Measurements from ENCODE around the gene UBAC2. TPM values are rescaled to one million over a fixed set of nuclear protein-coding genes. Genes with fewer than 3 reads are reported as not detected.

The UBAC2 gene
- total and polyA plus RNA-seq, 2 of the 8 experiments (the other 6 are each of a cell fraction or from before 2014, with no cell fraction given), result 75.9 to 76.9 TPM

DNA sequence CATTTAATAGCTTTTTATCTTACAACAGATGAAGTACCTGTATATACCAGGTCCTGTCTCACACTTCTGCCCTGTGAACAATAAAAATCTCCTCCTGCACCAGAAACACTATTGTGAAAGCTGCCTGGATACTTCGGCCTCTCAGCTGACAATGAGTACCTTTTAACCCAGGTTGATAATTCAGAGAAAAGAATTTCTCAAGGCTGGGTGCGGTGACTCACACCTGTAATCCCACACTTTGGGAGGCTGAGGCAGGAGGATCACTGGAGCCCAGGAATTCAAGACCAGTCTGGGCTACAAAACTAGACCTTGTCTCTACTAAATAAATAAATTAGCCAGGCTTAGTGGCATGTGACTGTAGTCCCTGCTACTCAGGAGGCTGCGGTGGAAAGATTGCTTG, 235.3 kb downstream of the UBAC2 start:
- Histone ChIP-seq H2BK20ac (ENCODE audit: low read length) (no peak overlapping the region), H3K4me2 (ENCODE audit: insufficient read depth in 1 of 2, low read depth in 2 of 2, low read length in 2 of 2) (no peak overlapping the region), H2AK5ac (ENCODE audit: low read depth, low read length) (no peak overlapping the region), H3K4me3 (ENCODE audit: extremely low read depth in 1 of 4, insufficient read depth in 2 of 4, low read depth in 3 of 4, low read length in 4 of 4) (no peak overlapping the region), H3K79me1 (ENCODE audit: low read depth, low read length) (no peaks in the 10 kb centered on the region), H2AFZ (ENCODE audit: low read length) (no peak overlapping the region), H2BK15ac (ENCODE audit: low read length) (no peak overlapping the region), H2BK12ac (ENCODE audit: low read depth, low read length) (no peak overlapping the region), H3K18ac (ENCODE audit: extremely low read depth, low read length) (no peak overlapping the region), H4K8ac (ENCODE audit: extremely low read depth, insufficient read depth, low read length) (no peak overlapping the region), H3K4me1 (replicated peaks in 1 of 4; ENCODE audit: control insufficient read depth in 3 of 4, insufficient read depth in 4 of 4, low read length in 3 of 4) (peaks cover 8 to 26% (median 14%) of the 10 kb centered on the region in 4 experiments), H3K79me2 (ENCODE audit: control insufficient read depth in 1 of 2, insufficient read depth in 2 of 2, low read length in 2 of 2) (no peaks in the 10 kb centered on the region), H2BK120ac (replicated peaks; ENCODE audit: low read depth, low read length) (no peak overlapping the region), H4K5ac (ENCODE audit: insufficient read length, low read depth, low read length) (no peak overlapping the region), H3K27me3 (replicated peaks in 1 of 4; ENCODE audit: control insufficient read depth in 3 of 4, extremely low read depth in 1 of 4, insufficient read depth in 3 of 4, low read length in 3 of 4) (no peaks in the 10 kb centered on the region), H3K14ac (ENCODE audit: insufficient read length) (no peak overlapping the region), H3K36me3 (ENCODE audit: control insufficient read depth in 2 of 4, insufficient read depth in 4 of 4, low read length in 3 of 4) (no peaks in the 10 kb centered on the region), H3K56ac (replicated peaks; ENCODE audit: insufficient read length, low read depth, low read length) (no peak overlapping the region), H4K20me1 (replicated peaks in 1 of 2; ENCODE audit: control insufficient read depth in 1 of 2, insufficient read depth in 2 of 2, low read length in 2 of 2) (no peaks in the 10 kb centered on the region), H3K27ac (ENCODE audit: low read depth, low read length) (no peak overlapping the region), H3K4ac (replicated peaks; ENCODE audit: insufficient read length, low read depth, low read length) (no peak overlapping the region), H3K23me2 (ENCODE audit: low read depth, low read length) (peaks cover 2% of the 10 kb centered on the region; the same call in 1 of the 2 replicates), H3K9me3 (ENCODE audit: insufficient read depth in 2 of 2, low read depth in 1 of 2, low read length in 1 of 2) (no peaks in the 10 kb centered on the region), H4K91ac (replicated peaks; ENCODE audit: insufficient read length, low read length) (no peak overlapping the region), H3K9ac (replicated peaks in 1 of 4; ENCODE audit: extremely low read depth in 1 of 4, low read depth in 3 of 4, low read length in 3 of 4) (no peak overlapping the region), H2BK5ac (ENCODE audit: low read depth, low read length) (no peak overlapping the region), H3K23ac (ENCODE audit: insufficient read length) (no peak overlapping the region)
- TF ChIP-seq RXRA (IDR thresholded peaks at IDR 0.05; ENCODE audit: insufficient read depth, low read depth, low read length), result no peak
- TF ChIP-seq GABPA (IDR thresholded peaks at IDR 0.05; ENCODE audit: borderline replicate concordance, insufficient read depth, low read length), result no peak
- no peak for TF ChIP-seq KDM5A (IDR thresholded peaks at IDR 0.05; ENCODE audit: low read length)
- TF ChIP-seq SIRT6 (IDR thresholded peaks at IDR 0.05; ENCODE audit: low read length), result no peak
- TF ChIP-seq HDAC6 (IDR thresholded peaks at IDR 0.05; ENCODE audit: low read depth, low read length), result no peak
- TF ChIP-seq, protein P1, sequence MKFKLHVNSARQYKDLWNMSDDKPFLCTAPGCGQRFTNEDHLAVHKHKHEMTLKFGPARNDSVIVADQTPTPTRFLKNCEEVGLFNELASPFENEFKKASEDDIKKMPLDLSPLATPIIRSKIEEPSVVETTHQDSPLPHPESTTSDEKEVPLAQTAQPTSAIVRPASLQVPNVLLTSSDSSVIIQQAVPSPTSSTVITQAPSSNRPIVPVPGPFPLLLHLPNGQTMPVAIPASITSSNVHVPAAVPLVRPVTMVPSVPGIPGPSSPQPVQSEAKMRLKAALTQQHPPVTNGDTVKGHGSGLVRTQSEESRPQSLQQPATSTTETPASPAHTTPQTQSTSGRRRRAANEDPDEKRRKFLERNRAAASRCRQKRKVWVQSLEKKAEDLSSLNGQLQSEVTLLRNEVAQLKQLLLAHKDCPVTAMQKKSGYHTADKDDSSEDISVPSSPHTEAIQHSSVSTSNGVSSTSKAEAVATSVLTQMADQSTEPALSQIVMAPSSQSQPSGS (IDR thresholded peaks at IDR 0.05; ENCODE audit: low read length), result no peak
- TF ChIP-seq, protein P2, sequence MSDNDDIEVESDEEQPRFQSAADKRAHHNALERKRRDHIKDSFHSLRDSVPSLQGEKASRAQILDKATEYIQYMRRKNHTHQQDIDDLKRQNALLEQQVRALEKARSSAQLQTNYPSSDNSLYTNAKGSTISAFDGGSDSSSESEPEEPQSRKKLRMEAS (IDR thresholded peaks at IDR 0.05), result no peak
- no peak for TF ChIP-seq YY1 (IDR thresholded peaks at IDR 0.05; ENCODE audit: low read depth, low read length)
- no peak for TF ChIP-seq JUND (IDR thresholded peaks at IDR 0.05; ENCODE audit: low read length)
- no peak for TF ChIP-seq ZNF274 (IDR thresholded peaks at IDR 0.05; ENCODE audit: borderline replicate concordance, extremely low read depth, low read length)
- TF ChIP-seq SRF (IDR thresholded peaks at IDR 0.05; ENCODE audit: low read depth, low read length), result no peak
- TF ChIP-seq POLR2A (IDR thresholded peaks at IDR 0.05; ENCODE audit: control extremely low read depth in 1 of 2, low read depth in 2 of 2, low read length in 2 of 2), result no peak
- ChIA-PET CTCF (ENCODE audit: partially characterized antibody) (interaction anchor here (0.6 to 5.6 kb wide), 36 partner anchors 12 to 556 kb away, joined by 3 to 227 read pairs (median 5); no protein-coding TSS in a partner anchor), POLR2A (ENCODE audit: partially characterized antibody) (interaction anchor here (2.0 kb wide), 1 partner anchor 234 kb away, joined by 6 read pairs; no protein-coding TSS in a partner anchor)
- DNase-seq (ENCODE audit: low read depth in 1 of 2, low spot score in 2 of 2), result no peak
- WGBS, 2 experiments (ENCODE audit: extremely low coverage in 1 of 2, insufficient coverage in 1 of 2, insufficient read length in 1 of 2, insufficient replicate concordance in 2 of 2, low coverage in 1 of 2, low lambda C conversion rate in 2 of 2, missing lambda C conversion rate in 1 of 2), result 59% methylated on average over 3 of the region's 3 CpGs; no CpG with 5 or more reads in 1 of the 2 experiments
- FAIRE-seq, result no peak
